ENCODE data around the gene ZDHHC8. TPM values are rescaled to one million over a fixed set of nuclear protein-coding genes. Genes with fewer than 3 reads are reported as not detected.

ZDHHC8 gene
- polyA plus RNA-seq, 1 experiment = 13.5 TPM

DNA sequence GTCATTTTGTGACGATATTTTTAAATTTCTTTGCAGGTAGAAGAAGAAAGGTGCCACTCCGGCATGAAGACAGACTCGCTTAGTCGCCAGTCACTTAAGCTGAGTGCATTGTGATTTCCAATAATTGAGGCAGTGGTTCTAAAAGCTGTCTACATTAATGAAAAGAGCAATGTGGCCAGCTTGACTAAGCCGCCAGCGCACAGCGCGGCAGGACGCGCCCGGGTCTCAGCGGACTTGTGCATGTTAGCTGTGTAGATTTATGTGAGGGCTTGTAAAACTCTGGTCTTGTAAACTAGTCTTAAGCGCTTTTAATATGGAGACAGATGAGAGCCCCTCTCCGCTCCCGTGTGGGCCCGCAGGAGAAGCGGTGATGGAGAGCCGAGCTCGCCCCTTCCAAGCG, 46.0 kb upstream of the ZDHHC8 start:
- Histone ChIP-seq H3K27me3 (ENCODE audit: control insufficient read depth, insufficient read depth, low read length) (no peaks in the 10 kb centered on the region), H3K4me3 (ENCODE audit: low read depth, low read length) (no peak overlapping the region), H3K9me3 (ENCODE audit: control insufficient read depth, insufficient read depth, low read length) (no peaks in the 10 kb centered on the region), H3K27ac (ENCODE audit: low read depth, low read length) (no peak overlapping the region)
- no peak for TF ChIP-seq CTCF (IDR thresholded peaks at IDR 0.05; ENCODE audit: low read depth, low read length)
- CTCF ChIA-PET = no interaction called here
- no peak for DNase-seq (ENCODE audit: low read depth, low spot score)
- POLR2A ChIA-PET = no interaction called here

GRCh38 chr22:20086101-20086599, 45.5 kb upstream of the ZDHHC8 start:
- Histone ChIP-seq H3K9me3 (ENCODE audit: control insufficient read depth, insufficient read depth, low read length) (no peaks in the 10 kb centered on the region), H3K27ac (ENCODE audit: low read depth, low read length) (no peak overlapping the region), H3K4me3 (ENCODE audit: low read depth, low read length) (no peak overlapping the region), H3K27me3 (ENCODE audit: control insufficient read depth, insufficient read depth, low read length) (no peaks in the 10 kb centered on the region)
- ChIA-PET CTCF (no interaction called here), POLR2A (no interaction called here)
- no peak for TF ChIP-seq CTCF (IDR thresholded peaks at IDR 0.05; ENCODE audit: low read depth, low read length)
- no peak for DNase-seq (ENCODE audit: low read depth, low spot score)

- TF ChIP-seq CTCF (IDR thresholded peaks at IDR 0.05; ENCODE audit: low read depth, low read length) = no peak
- CTCF ChIA-PET = no interaction called here
- POLR2A ChIA-PET = no interaction called here
Observed at GRCh38 chr22:20086763-20087162, 44.8 kb upstream of the ZDHHC8 start.

DNA sequence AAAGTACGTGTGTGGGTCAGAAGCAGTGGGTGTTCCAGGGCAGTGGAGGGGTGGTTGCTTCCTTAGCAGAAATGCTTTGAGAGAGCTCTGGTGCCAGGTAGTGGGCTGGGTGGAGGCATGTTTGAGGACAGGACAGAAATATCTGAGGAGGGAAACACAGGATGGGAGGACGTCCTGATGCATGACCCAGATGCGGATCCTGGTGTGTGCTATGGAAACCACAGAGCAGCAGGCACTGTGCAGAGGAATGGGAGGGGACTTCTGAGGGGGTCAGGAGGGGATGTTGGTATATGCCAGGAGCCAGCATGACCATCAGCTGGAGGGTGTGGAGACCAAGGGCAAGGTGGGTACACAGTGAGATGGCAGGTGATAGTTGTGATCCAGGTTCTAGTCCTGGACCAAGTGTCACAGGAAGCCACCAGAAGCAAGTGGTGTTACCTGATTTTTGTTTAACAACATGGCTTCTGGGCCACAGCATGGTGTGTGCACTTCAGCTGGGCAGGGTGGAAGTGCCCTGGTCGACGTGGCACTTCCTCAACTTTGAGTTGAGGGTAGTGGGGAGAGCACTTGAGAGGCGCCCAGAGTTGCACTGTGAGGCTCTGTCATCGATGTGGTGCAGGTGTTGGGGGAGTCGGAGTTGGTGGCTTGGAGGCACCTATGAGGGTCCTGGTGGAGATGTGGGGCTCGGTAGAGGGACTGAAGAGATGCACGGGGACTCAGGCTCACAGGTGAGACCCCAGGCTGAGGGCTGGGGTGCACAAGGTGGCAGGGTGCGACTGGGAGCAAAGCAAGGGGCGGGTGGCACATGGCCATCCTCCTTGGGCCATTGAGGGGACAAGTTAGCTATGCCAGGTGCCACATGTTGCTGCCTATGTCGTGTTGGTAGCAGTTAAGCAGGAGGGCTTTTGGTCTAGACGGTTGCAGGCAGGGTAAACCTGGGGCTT, 44.0 kb upstream of the ZDHHC8 start:
- ChIA-PET CTCF (no interaction called here), POLR2A (no interaction called here)
- no peak overlapping the region for H3K4me3 ChIP-seq (ENCODE audit: low read depth, low read length)
- no peak overlapping the region for H3K27ac ChIP-seq (ENCODE audit: low read depth, low read length)
- H3K9me3 ChIP-seq (ENCODE audit: control insufficient read depth, insufficient read depth, low read length) = no peaks in the 10 kb centered on the region
- H3K27me3 ChIP-seq (ENCODE audit: control insufficient read depth, insufficient read depth, low read length) = no peaks in the 10 kb centered on the region
- TF ChIP-seq CTCF (IDR thresholded peaks at IDR 0.05; ENCODE audit: low read depth, low read length) = no peak
- DNase-seq (ENCODE audit: low read depth, low spot score) = no peak

More at GRCh38 chr22:20086763-20087162, 44.8 kb upstream of the ZDHHC8 start:
- Histone ChIP-seq H3K27me3 (ENCODE audit: control insufficient read depth, insufficient read depth, low read length) (no peaks in the 10 kb centered on the region), H3K4me3 (ENCODE audit: low read depth, low read length) (no peak overlapping the region), H3K9me3 (ENCODE audit: control insufficient read depth, insufficient read depth, low read length) (no peaks in the 10 kb centered on the region), H3K27ac (ENCODE audit: low read depth, low read length) (no peak overlapping the region)
- no peak for DNase-seq (ENCODE audit: low read depth, low spot score)

DNA sequence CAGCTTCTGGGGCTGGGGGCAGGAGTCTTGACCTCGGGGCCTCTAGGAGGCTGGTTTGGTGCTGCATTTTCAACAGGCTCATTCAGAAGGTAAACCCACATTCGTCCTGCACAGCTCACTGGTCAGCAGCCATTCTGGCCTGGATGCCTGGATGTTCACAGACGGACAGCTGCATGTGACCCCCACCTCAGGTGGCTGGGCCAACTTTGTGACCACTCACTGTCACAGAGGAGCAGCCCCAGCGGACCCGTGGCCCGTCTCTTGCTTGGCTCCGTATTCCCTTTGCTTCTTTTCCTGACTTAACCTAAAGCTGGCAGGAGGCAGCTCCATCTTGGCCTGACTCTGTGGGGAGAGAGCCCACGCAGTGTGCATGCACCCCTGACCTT, 43.3 kb upstream of the ZDHHC8 start:
- Histone ChIP-seq H3K27ac (ENCODE audit: low read depth, low read length) (no peak overlapping the region), H3K9me3 (ENCODE audit: control insufficient read depth, insufficient read depth, low read length) (no peaks in the 10 kb centered on the region), H3K4me3 (ENCODE audit: low read depth, low read length) (no peak overlapping the region), H3K27me3 (ENCODE audit: control insufficient read depth, insufficient read depth, low read length) (no peaks in the 10 kb centered on the region)
- CTCF ChIA-PET = no interaction called here
- POLR2A ChIA-PET = no interaction called here
- DNase-seq (ENCODE audit: low read depth, low spot score) = no peak
- TF ChIP-seq CTCF (IDR thresholded peaks at IDR 0.05; ENCODE audit: low read depth, low read length) = no peak

Measured in AG04450 (cell line).